ENCODE data around the gene GAS7. TPM values are rescaled to one million over a fixed set of nuclear protein-coding genes. Genes with fewer than 3 reads are reported as not detected.

Gene GAS7
- total and polyA plus RNA-seq, 9 donors: 7.1 to 48.0 (median 24.2) TPM

DNA sequence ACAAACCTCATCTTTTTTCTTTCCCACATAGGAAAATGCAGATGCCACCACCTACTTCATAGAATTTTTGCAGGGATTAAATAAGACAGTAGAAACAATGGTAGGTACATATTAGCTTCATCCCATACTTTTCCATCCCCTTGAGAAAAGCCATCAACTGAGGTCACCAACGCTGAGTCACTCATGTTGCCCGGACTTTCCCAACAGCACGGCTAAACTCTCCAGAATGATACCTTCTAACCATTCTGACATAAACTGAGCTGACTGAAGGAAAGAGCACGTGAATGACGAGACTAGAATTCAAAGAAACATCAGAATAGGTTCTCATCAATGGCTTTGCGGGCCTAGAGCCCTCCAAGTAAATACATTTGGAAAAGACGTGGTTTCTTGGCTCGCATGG lies 147.3 kb downstream of the GAS7 start:
- Histone ChIP-seq H3K4me1 (ENCODE audit: insufficient read depth) (no peaks in the 10 kb centered on the region), H3K4me3 (no peak overlapping the region), H3K9me3 (no peaks in the 10 kb centered on the region), H3K27me3 (no peaks in the 10 kb centered on the region), H3K36me3 (no peaks in the 10 kb centered on the region), H3K27ac (no peak overlapping the region)
- no peak for DNase-seq
- TF ChIP-seq POLR2A (IDR thresholded peaks at IDR 0.05) (no peak), EP300 (IDR thresholded peaks at IDR 0.05) (no peak)
- WGBS, 3 donors: 92 to 96% (median 96%) methylated on average over 8 of the region's 8 CpGs
- intact Hi-C loops (cut with DNase I): no loop called here

DNA sequence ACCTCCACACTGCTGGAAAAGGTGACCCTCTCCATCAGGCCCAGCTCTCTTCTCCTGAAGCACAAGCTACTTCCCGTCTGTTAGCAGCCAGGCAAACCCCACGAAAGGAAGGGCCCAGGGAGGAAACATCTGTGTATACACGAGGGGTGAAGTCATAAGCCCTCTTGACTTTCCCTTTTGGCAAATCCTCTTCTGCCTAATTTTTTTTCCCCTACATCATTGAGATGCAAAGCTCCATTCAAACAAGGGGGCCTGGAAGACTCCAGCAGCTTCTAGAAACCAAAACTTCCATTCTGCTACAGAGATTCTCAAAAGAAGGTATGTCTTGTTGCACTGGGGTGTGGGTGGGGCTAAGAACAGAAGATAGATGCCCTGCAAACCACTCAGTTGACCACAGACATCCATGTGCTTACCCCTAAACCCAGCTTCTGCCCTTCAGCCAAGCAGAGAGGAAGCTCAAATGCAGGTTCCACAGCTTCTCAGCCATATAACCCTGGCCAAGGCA lies 147.8 kb downstream of the GAS7 start:
- intact Hi-C loops (cut with DNase I): no loop called here
- no peak overlapping the region for H3K27ac ChIP-seq

DNA sequence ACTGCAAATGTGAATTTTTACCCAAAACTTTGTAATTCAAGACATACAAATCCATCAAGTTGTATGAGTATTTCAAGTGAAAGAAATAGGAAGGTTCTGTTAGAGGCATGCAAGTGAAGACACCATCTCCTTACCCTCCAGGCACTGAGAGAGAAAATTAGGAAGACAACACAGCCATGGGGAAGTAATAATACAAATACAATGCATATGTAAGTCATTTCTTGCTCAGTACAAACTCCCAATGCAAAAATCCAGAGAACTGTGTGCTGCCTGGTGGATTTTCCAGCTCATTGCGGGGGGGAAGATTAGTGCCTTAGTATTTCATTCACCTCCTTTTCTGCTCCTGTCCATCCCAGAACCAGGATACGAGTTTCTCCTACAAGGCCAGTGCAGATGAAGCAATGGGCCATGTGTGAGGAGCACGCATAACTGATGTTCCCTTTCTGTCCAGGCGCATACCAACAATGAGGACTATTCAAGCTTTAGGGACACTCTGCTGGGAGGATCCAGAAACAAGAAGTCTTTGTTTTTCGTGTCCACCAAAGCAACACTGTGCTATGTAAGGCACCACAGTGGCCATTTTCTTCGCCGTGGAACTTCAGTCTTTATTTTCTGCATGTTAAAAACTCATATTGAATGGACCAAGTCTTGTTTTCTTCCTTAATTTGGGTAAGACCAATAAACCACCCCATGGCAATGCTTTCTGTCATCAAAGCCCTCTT lies 149.6 kb downstream of the GAS7 start:
- TF ChIP-seq POLR2A (IDR thresholded peaks at IDR 0.05): no peak
- no peak for TF ChIP-seq EP300 (IDR thresholded peaks at IDR 0.05)
- TF ChIP-seq, protein P1, sequence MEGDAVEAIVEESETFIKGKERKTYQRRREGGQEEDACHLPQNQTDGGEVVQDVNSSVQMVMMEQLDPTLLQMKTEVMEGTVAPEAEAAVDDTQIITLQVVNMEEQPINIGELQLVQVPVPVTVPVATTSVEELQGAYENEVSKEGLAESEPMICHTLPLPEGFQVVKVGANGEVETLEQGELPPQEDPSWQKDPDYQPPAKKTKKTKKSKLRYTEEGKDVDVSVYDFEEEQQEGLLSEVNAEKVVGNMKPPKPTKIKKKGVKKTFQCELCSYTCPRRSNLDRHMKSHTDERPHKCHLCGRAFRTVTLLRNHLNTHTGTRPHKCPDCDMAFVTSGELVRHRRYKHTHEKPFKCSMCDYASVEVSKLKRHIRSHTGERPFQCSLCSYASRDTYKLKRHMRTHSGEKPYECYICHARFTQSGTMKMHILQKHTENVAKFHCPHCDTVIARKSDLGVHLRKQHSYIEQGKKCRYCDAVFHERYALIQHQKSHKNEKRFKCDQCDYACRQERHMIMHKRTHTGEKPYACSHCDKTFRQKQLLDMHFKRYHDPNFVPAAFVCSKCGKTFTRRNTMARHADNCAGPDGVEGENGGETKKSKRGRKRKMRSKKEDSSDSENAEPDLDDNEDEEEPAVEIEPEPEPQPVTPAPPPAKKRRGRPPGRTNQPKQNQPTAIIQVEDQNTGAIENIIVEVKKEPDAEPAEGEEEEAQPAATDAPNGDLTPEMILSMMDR (IDR thresholded peaks at IDR 0.05): no peak
- DNase-seq: no peak
- no peak overlapping the region for H3K27ac ChIP-seq
- no peaks in the 10 kb centered on the region for H3K9me3 ChIP-seq
- H3K4me3 ChIP-seq: no peak overlapping the region
- no peaks in the 10 kb centered on the region for H3K4me1 ChIP-seq (ENCODE audit: insufficient read depth)
- no peaks in the 10 kb centered on the region for H3K27me3 ChIP-seq
- intact Hi-C loops (cut with DNase I): no loop called here
- H3K36me3 ChIP-seq: no peaks in the 10 kb centered on the region
- WGBS, 3 donors: 91 to 93% (median 93%) methylated on average over 7 of the region's 7 CpGs

More for the DNA sequence above, 147.8 kb downstream of the GAS7 start:
- Histone ChIP-seq H3K4me1 (ENCODE audit: insufficient read depth) (no peaks in the 10 kb centered on the region), H3K27me3 (no peaks in the 10 kb centered on the region), H3K4me3 (no peak overlapping the region), H3K9me3 (no peaks in the 10 kb centered on the region), H3K36me3 (no peaks in the 10 kb centered on the region)
- TF ChIP-seq, protein P1 (IDR thresholded peaks at IDR 0.05): no peak
- no peak for TF ChIP-seq EP300 (IDR thresholded peaks at IDR 0.05)
- no peak for TF ChIP-seq POLR2A (IDR thresholded peaks at IDR 0.05)
- DNase-seq: no peak
- 35 to 59% (median 47%) methylated on average over 3 of the region's 3 CpGs for WGBS, 3 donors

DNA sequence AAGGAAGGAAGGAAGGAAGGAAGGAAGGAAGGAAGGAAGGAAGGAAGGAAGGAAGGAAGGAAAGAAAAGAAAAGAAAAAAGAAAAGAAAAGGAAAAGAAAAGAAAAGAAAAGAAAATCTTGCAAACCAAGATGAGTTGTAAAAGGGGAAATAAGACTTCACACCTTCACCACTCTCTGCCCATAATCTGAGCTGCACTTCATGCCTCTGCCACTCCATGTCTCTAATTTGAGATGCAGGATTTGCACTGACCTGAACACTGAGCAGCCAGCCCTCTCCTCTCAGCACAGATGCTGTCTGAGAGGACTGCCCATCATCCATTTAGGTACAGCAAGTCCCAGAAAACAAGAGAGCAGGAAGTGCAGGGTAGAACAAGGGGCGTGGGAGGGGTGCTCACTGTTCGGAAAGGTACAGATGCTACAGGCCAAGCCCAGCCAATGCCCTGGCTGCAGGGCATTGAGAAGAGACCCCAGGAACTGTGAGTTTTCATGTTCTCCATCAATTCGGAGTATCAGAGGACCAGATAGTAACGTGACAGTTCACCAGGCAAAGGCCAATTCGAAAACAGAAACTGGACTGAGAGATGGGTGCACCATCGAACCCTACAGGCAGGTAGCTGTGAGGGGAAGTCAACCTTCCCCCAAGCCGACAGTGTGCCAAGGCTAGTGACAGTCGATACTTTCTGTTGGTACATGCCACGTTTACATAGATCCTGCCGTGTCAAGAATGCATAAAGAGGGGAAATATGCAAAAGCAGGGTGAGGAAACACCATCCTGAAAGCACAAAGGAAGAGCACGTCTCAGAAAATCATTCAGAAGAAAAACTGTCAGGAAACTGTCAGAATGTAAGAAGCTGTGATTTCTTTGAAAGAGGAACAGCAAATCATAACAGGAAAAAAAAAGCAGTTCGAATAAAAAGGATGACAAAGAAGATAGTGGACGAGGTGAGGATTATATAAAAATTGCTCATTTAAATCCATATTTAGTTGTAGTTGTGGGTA lies 151.3 kb downstream of the GAS7 start:
- Histone ChIP-seq H3K27me3 (no peaks in the 10 kb centered on the region), H3K4me1 (ENCODE audit: insufficient read depth) (peaks cover 8% of the 10 kb centered on the region), H3K36me3 (no peaks in the 10 kb centered on the region), H3K27ac (no peak overlapping the region), H3K4me3 (no peak overlapping the region), H3K9me3 (no peaks in the 10 kb centered on the region)
- DNase-seq: no peak
- no peak for TF ChIP-seq POLR2A (IDR thresholded peaks at IDR 0.05)
- TF ChIP-seq, protein P1 (IDR thresholded peaks at IDR 0.05): no peak
- WGBS, 3 donors: 85 to 89% (median 88%) methylated on average over 13 of the region's 13 CpGs
- intact Hi-C loops (cut with DNase I): no loop called here
